ENCODE data around the gene HTR6.

The HTR6 gene

DNA sequence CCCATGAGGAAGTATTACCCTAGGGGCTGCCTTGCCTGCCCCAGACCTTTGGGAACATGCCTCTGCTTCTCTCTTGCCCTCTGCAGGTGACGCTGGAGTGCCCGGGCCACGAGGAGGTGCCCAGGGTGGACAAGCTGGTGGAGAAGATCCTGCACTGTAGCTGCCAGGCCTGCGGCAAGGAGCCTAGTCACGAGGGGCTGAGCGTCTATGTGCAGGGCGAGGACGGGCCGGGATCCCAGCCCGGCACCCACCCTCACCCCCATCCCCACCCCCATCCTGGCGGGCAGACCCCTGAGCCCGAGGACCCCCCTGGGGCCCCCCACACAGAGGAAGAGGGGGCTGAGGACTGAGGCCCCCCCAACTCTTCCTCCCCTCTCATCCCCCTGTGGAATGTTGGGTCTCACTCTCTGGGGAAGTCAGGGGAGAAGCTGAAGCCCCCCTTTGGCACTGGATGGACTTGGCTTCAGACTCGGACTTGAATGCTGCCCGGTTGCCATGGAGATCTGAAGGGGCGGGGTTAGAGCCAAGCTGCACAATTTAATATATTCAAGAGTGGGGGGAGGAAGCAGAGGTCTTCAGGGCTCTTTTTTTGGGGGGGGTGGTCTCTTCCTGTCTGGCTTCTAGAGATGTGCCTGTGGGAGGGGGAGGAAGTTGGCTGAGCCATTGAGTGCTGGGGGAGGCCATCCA lies 7.8 kb upstream of the HTR6 start:
- no peak for DNase-seq

DNA sequence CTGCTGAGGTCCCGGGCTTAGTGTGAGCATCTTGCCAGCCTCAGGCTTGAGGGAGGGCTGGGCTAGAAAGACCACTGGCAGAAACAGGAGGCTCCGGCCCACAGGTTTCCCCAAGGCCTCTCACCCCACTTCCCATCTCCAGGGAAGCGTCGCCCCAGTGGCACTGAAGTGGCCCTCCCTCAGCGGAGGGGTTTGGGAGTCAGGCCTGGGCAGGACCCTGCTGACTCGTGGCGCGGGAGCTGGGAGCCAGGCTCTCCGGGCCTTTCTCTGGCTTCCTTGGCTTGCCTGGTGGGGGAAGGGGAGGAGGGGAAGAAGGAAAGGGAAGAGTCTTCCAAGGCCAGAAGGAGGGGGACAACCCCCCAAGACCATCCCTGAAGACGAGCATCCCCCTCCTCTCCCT lies 7.2 kb upstream of the HTR6 start:
- no peak for DNase-seq

DNA sequence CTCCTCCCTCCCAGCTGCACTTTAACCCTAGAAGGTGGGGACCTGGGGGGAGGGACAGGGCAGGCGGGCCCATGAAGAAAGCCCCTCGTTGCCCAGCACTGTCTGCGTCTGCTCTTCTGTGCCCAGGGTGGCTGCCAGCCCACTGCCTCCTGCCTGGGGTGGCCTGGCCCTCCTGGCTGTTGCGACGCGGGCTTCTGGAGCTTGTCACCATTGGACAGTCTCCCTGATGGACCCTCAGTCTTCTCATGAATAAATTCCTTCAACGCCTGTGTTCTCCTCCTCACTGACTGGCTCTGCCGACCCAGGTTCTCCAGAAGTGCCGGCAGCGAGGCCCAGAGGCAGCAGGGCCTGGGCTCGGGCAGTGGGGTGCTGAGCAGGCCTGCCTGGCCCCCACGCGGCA lies 6.5 kb upstream of the HTR6 start:
- no peak for DNase-seq

DNA sequence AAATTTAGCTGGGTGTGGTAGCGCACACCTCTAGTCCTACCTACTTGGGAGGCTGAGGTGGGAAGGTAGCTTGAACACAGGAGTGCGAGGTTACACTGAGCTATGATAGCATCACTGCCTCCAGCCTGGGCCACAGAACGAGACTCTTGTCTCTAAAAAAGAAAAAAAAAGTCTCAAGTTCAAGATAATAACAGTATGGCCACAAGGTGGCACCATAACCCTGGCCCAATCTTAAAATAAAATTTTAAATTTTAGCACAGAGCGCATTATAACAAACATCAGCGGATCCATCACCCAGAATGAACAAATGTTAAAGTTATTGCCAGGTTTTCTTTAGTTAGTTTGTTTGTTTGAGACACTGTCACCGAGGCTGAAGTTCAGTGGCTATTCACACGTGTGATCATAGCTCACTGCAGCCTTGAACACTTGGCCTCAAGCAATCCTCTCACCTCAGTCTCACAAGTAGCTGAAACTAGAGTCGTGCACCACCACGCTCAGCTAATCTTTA lies 2.9 kb upstream of the HTR6 start:
- no peak for DNase-seq

DNA sequence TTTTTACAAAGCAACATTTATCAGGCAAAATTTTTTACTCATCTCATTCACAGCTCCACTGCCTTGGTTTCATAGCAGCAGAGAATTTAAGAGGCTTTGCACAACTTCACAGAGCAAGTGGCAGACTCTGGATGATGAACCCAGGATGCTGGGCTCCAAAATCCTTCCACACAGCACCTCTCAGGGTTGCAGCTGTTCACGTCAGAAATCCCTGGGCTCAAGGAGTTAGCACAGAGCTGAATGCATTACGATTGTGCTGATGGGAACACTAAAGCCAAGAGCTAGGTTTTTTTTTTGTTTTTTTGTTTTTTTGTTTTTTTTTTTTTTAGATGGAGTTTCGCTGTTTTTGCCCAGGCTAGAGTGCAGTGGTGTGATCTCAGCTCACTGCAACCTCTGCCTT lies 2.4 kb upstream of the HTR6 start:
- DNase-seq, result no peak

DNA sequence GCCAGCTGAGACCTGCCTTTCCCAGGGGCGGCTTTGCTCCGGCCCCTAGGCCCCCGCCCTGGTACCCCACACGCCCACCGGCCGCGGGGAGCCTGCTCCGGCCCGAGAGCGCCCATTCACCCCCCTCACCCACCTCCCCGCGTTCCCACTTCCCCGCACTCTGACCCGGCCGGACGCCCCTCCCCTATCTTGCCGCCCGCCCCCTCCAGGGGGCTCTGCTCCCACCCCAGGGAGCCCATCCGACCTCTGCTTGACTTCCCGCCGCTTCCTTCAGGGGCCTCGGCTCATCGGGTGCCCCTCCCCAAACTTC lies 466 bp downstream of the HTR6 start:
- DNase-seq, result no peak

DNA sequence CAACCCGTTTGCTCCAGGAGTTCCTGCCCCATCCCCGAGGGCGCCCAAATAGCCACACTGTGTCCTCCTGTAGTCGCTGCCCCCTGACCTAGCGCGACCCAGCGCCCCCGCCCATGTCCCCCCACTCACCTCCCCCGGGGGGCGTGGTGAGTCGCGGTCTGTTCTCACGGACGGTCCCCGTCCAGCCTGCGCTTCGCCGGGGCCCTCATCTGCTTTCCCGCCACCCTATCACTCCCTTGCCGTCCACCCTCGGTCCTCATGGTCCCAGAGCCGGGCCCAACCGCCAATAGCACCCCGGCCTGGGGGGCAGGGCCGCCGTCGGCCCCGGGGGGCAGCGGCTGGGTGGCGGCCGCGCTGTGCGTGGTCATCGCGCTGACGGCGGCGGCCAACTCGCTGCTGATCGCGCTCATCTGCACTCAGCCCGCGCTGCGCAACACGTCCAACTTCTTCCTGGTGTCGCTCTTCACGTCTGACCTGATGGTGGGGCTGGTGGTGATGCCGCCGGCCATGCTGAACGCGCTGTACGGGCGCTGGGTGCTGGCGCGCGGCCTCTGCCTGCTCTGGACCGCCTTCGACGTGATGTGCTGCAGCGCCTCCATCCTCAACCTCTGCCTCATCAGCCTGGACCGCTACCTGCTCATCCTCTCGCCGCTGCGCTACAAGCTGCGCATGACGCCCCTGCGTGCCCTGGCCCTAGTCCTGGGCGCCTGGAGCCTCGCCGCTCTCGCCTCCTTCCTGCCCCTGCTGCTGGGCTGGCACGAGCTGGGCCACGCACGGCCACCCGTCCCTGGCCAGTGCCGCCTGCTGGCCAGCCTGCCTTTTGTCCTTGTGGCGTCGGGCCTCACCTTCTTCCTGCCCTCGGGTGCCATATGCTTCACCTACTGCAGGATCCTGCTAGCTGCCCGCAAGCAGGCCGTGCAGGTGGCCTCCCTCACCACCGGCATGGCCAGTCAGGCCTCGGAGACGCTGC lies 1.1 kb downstream of the HTR6 start:
- DNase-seq, result no peak

DNA sequence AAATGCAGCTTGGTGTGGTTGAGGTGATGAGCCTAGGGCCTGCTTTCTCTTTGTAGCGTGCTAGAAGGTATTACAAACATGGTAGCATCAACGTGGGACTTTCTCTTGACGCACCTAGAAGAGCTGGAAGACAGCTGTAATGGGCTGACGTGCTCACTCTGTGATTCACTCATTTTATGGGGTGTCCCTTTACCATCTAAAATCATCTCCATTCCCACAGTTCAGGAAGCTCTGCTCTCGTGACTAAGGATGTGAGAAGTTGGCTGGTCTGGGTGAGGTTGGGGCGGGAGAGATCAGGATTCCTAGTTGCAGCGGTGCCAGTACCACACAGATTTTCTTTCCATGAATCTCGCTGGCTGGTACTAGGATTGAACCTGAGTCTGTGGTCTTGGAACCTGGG lies 4.2 kb downstream of the HTR6 start:
- no peak for DNase-seq

DNA sequence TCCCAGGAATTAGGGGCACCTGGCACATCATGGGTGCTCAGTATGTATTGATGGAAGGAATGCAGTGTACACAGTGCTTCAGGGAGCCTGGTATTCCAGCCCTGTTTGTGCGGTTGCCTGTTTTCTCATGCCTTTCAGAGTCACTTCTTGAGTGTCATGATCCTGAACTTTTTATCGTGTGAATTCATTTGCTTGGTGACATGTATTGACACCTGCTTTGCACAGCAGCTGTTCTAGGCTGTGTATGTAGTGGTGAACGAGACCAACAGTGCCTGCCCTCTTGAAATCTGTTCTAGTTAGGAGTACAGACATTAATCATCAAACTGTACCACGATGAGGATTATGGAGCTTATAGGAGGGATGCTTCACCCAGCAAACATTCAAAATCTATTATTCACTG lies 6.1 kb downstream of the HTR6 start:
- DNase-seq, result no peak

DNA sequence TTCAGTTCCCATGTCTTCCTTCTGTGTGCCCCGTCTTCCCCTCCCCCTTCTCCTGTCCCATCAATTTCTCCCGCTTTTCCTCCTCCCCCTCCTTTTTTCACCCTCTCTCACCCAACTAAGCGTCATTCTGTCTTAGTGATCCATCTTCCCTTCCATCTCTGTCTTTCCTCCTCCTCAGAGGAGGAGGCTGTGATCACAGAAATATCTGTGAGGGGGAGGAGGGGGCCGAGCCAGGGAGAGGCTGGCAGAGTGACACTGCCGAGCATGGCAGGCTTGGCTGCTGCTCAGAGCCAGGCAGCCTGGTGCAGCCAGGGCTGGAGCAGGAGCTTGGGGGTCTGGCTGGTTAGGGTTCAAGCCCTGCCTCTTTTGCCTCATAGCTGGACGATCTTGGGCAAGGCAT lies 7.6 kb downstream of the HTR6 start:
- no peak for DNase-seq

DNA sequence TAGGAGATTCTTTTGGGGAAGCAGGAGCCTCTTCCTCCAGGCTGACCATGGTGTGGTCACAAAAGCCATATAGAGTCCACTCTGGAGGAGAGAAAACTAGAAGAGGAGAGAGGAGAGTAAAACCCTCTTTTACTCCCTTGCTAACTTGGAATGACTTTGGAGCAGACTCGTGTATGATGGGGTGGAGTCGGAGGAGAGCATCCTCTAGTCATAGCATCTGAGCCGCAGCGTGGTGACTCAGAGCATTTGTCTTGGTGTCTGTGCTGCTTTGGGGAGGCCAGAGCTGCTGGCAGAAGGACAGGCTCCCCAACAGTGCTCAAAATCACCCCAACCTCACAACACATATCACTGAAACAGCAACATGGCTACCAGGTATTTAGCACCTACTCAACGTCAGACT lies 11.1 kb downstream of the HTR6 start:
- no peak for DNase-seq

DNA sequence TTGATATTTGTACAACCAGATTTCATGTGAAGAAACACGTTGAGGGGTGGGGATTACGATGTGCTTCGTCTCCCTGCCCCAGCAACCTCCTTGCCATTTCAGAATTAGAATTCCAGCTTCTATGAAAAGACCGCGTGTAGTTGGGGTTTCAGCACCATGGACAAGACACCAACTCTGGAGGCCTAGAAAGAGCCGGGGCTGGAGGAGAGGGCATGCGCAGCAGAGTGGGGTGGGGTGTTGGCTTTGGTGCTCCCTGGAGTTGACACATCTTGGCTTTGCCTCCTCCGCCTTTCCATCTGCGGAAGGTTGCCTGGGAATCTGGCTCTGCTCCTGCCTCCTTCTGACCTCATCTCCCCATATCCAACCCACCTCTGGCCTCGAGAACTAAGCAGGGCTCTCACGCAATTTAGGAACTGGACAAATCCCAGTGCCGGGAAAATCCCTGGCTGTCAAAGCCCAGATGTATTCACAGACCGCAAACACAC lies 11.8 kb downstream of the HTR6 start:
- DNase-seq, result peak in 4 of 14 donors; percentile 2 to 37 (median 10)

DNA sequence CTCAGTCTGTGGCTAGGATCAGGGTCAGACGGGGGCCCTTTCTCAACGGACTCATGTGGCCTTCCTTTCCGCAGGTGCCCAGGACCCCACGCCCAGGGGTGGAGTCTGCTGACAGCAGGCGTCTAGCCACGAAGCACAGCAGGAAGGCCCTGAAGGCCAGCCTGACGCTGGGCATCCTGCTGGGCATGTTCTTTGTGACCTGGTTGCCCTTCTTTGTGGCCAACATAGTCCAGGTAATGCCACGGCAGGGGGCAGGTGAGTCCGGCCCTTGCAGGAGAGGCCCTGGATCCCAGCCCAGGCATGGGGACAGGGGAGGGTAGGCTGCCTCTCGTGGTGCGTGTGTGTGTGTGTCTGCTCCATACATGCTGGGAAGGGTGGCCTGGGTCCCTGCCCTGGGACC lies 13.8 kb downstream of the HTR6 start:
- DNase-seq, result no peak

DNA sequence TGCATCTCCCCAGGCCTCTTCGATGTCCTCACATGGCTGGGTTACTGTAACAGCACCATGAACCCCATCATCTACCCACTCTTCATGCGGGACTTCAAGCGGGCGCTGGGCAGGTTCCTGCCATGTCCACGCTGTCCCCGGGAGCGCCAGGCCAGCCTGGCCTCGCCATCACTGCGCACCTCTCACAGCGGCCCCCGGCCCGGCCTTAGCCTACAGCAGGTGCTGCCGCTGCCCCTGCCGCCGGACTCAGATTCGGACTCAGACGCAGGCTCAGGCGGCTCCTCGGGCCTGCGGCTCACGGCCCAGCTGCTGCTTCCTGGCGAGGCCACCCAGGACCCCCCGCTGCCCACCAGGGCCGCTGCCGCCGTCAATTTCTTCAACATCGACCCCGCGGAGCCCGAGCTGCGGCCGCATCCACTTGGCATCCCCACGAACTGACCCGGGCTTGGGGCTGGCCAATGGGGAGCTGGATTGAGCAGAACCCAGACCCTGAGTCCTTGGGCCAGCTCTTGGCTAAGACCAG lies 14.3 kb downstream of the HTR6 start:
- DNase-seq, result no peak

DNA sequence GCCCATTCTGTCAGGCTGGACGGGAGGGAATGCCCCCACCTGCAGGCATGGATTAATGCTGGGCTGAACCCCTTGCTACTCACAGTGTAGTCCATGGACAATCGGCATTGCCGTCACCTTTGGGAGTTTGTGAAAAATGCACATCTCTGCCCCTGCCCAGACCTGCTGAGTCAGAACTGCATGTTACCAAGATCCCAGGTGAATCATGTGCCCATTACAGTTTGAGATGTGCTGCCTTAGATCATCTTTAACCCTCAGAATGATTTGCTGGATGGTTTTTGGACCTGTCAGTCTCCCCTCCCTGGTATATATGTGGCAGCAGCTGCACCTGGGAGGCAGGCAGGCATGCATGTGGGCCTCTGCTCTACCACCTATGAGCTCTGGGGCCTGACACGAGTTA lies 15.0 kb downstream of the HTR6 start:
- no peak for DNase-seq

DNA sequence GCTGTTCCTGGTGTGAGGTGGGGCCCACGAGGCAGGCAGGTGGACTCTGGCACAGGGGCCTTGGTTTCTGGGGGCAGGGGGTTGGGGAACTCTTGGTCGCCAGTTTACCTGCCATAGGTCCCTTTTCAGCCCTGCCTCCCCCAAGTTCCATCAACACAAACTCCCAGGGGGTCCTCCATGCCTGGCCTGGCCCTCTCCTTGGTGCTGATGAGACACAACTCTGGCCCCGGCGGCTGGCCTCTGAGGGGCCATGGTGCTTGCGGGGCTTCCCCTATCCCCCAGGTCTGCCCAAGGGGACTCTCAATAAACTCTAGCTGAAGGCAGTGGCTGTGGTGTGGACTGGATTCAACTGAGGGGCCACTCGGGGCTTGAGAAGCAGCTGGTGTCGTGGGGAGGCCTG lies 16.0 kb downstream of the HTR6 start:
- no peak for DNase-seq

DNA sequence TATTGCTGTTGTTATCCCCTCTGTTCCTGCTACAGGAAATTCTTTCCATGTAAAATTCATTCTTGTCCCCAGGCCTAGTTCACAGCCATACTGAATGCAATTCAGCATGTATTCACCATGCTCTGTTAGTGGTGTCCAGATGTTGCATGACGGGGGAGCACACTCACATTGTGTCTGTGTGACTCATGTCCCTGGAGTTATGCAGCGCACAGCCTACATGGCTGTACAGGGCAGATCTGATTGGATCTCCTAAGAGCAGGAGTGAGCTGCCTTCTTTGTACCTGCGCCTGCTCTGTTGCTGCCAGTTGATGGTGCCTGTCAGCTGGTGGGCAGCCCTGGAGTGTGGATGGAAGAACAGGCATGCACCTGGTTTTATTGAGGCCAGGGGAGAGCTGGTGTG lies 17.6 kb downstream of the HTR6 start:
- DNase-seq, result no peak

DNA sequence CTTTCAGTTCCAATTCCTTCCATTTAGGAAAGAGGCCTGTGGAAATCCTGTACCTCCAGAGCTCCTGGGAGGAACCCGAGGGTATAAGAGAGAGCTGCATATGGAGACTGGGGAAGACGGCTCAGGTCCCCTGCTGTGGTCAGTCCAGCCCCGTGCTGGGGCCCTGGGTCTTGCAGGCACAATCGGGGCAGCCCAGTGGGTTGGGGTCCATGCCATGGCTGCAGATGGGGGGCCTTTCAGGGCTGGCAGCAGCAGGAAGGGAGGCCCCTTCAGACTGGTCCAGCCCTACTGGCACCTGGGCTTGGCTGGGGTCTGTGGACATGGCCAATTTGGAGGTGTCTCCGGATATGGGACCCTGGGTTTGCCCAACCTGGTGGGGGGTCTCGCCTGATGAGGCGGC lies 18.2 kb downstream of the HTR6 start:
- no peak for DNase-seq

DNA sequence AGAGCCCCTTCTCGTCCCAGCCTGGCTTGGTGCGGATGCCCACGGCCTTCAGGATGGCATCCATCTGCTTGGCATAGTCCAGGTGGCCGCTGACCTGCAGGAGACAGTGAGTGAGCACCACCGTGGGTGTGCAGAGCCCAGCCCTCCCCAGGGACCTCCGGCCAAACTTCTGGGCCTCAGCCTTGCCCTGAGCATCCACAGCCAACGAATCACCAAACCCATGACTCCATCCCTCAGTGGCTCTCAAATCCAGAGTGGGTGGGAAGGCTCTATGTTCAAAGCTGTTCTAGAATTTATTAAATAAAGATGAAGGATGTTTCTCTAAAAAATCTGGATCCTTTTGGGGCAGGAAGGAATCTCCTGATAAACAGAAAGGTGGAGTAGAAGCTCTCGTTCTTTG lies 18.7 kb downstream of the HTR6 start:
- DNase-seq, result no peak

DNA sequence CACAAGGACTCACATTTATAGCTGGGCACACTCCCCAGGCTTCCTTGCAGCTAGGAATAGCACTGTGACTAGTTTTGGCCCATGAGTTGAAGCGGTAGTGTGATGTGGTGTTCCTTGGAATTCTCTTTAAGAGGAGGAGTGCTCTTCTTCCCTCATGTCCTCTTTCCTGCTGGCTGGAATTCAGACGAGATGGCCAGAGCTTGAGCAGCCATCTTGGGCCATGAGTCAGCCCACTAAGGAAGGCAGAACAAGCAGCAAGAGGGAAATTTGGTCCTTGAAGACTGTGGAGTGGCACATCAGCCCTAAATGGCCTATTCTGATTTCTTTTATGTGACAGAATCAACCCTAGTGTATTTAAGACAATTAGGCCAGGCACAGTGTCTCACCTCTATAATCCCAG lies 20.0 kb downstream of the HTR6 start:
- DNase-seq, result no peak

DNA sequence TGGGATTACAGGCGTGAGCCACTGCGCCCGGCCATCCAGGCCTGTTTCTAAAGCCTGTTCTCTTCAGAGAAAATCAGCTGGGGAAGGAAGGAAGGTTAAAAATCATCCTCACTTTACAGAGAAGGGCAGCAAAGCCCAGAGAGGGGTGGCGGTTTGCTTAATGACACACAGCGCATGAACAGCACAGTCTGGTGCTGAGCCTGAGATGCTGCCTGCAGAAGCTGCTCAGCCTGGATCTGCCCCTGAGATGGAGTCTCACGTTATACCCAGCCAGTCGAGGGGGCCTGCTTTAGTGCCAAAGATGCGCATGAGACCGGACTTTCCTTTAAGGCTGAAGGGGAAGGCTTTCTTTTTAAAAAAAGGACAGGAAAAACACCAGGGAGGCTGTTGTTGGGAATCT lies 21.3 kb downstream of the HTR6 start:
- no peak for DNase-seq

DNA sequence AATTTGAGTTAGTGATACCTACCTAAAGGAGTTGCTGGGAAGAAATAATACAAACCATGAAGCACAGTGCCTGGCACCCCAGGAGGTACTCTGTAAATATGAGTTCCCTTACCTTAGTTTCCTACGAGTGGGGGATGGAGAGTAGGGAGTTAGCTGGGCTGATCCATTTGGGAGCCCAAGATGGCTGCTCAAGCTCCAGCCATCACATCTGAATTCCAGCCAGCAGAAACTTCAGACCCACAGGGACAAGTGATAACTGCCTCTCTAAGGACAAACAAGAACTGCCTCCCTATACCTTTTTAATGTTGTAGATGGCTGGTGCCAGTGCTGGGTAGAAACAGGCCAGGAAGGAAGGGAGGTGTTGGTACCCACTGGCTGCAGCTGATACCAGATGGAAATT lies 22.7 kb downstream of the HTR6 start:
- DNase-seq, result no peak

DNA sequence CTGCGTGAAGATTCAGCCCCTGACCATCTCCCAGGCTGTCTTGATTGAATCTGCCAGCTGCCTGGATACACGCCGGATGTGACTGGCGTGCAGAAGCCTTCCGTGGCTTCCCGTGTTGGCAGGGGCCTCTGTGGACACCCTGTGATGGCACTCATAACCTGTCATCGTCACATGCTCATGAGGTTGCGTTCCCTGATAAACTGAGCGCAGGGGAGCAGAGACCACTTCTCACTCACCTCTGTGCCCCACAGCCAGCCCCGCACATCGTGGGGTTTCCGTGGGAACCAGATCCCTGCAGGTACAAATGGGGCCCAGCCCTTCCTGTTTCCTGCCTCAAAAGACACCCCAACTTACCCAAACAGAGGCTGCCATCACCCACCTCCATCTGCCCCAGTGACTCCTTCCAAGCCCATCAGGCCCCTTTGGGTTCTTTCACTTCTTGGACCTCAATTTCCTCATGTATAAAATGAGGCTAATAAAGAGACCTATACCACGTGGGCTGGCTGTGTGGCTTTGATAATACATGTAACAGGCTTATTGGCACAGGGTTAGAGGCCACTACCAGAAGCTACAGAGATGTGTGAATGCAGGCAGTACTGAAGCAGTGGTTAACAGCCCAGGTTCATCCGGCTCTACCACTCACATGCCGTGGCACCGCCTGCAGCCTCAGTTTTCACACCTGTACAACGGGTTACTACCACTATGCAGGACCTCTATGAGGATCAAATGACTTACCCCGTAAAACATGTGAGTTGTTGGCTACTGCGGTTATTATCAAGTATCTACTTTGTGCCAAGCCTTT lies 23.6 kb downstream of the HTR6 start:
- no peak for DNase-seq
